Fibroblast of peridontal ligament (primary cell): Measurements from ENCODE around the gene ANKLE1.

Experiments
- DNase-seq: peaks from one replicate; pipeline ENCODE4 v3.0.0-alpha.2; 2010; ENCODE audit errors: extremely low read depth

ANKLE1 gene, protein sequence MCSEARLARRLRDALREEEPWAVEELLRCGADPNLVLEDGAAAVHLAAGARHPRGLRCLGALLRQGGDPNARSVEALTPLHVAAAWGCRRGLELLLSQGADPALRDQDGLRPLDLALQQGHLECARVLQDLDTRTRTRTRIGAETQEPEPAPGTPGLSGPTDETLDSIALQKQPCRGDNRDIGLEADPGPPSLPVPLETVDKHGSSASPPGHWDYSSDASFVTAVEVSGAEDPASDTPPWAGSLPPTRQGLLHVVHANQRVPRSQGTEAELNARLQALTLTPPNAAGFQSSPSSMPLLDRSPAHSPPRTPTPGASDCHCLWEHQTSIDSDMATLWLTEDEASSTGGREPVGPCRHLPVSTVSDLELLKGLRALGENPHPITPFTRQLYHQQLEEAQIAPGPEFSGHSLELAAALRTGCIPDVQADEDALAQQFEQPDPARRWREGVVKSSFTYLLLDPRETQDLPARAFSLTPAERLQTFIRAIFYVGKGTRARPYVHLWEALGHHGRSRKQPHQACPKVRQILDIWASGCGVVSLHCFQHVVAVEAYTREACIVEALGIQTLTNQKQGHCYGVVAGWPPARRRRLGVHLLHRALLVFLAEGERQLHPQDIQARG

DNA sequence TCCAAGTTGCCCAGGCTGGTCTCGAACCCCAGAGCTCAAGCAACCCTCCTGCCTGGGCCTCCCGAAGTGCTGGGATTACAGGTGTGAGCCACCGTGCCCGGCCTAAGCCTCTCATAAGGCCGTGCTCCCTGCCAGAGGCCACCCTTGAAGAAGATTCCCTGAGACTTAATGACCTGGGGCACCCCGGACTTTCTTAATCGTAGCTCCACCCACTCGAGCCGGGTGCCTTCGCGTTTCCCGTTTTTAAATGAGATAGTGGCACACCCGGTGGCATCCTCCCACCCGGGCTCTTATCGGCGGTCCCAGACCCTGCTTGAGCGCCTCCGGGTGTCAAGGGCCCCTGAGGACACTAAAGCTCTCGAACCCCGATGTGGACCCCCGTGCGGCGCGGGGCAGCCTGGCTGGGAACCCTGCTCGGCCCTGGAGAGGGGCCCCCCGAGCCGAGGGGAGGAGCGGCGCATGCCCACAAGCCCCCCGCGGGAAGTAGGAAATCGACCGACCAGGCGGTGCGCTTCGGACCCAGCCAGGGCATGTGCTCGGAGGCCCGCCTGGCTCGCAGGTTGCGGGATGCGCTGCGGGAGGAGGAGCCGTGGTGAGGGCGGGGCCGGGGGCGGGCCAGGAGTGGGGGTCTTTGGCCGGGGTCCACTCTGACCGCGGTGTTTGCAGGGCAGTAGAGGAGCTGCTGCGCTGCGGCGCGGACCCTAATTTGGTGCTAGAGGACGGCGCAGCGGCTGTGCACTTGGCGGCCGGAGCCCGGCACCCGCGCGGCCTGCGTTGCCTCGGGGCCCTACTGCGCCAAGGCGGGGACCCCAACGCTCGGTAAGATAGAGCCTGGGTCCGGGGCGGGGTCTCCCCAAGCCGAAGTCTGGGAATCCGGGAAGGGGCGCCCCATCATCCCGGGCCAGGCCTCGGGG, at the start of gene ANKLE1:
ANKLE1 (plus strand) TSS at position 511 of the 914 bp plus-strand sequence; CDS start at position 531, 20 bp downstream.
- no peak for DNase-seq

DNA sequence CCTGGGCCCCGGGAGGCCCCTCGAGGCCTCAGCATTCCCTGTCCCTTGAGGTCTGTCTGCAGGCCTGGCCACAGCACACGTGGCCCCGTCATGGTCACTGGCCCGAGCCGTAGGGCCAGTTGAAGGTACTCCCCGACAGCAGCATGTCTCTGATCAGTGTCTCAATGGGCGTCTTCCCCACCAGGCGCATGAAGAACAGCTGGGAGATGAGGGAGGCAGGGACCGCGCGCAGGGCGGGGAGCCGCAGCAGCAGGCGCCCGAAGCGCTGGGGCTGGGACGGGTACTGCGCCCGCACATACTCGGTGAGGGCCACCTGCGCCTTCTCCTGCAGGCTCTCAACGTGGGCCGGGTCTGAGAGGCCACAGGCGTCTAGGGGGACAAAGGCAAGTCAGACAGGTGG, 49.4 kb upstream of the ANKLE1 start:
- no peak for DNase-seq

DNA sequence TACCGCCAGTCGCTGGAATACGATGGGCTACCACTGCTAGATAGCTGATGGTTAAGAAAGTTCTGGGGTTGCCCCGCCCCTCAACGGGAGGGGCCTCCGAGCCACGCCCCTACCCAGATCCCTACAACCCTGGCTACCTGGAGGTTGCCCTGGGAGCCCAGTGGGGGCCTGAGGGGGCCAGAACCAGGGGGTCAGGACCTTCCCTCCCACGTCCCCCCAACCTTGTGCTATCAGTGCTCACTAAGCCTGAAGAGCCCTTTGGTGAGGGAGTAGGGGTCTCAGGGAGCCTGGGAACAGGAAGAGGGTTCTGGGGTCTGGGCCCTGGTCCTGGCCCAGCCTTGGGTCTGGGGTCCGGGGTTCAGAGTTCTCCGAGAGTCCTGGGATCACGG, 46.8 kb upstream of the ANKLE1 start:
- peak; percentile 29 for DNase-seq

DNA sequence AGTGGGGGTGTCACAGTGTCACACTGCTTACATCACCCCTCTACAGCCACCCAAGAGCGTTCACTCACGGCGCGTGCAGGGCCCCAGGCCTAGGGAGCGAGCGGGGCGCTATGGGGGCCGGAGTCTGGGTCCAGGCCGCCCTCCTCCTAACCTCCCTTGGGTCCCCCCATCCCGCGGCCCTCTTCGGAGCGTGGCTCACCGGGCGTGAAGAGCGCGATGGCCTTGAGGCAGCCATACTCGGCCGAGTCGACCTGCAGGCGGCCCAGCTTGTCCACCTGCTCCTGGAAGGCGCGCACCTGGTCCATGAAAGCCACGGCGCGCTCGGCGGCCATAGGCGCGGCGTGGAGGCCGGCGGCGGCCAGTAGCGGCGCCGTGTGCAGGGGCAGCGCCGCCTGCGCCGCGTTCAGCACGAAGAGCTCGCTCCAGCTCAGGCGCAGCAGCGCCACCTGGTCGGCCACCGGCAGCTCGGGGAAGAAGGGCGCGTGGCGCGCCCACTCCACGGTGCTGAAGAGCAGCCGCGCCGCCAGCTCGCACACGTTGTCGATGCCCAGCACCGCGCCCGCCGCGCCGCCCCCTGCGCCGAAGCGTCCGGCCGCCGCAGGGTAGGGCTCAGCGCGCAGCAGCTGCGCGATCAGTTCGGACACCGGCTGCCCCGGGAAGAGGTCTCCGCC, 46.3 kb upstream of the ANKLE1 start:
- DNase-seq: peak; percentile 58

DNA sequence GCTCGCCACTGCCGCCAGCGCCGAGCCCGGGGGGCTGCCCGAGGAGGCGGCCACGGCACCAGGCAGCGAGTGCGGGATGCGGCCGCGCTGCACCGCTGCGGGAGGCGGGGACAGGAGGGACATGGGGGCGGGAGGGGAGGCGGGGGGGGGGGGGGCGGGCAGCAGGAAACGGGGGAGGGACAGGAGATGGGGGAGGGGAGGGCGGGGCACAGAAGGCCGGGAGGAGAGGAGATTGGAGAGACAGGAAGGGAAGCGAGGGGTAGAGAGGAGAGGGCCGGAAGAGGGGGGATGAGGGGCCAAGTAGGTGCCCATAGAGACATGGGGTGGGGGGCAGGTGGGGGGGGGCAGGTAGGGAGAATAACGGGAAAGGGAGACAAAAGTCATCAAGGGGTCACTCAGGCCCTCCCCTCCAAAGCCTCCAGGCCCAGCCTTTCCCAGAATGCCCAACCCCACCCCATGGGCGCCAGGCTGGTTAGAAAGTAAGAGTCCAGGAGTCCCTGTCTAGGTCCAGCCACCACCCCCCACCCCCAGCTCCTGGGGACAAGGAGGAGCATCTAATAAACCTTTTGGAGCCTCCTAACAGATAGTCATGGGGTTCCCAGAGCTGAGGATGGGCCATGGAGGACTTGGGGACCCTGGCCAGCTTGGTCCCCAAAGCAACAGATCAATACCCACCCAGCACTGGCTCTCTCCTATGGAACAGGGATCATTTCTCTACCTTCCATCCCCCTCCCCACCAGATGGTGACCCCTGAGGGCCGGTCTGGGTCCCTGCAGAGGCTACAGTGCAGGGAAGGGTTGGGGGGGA, 45.5 kb upstream of the ANKLE1 start:
- DNase-seq: no peak

DNA sequence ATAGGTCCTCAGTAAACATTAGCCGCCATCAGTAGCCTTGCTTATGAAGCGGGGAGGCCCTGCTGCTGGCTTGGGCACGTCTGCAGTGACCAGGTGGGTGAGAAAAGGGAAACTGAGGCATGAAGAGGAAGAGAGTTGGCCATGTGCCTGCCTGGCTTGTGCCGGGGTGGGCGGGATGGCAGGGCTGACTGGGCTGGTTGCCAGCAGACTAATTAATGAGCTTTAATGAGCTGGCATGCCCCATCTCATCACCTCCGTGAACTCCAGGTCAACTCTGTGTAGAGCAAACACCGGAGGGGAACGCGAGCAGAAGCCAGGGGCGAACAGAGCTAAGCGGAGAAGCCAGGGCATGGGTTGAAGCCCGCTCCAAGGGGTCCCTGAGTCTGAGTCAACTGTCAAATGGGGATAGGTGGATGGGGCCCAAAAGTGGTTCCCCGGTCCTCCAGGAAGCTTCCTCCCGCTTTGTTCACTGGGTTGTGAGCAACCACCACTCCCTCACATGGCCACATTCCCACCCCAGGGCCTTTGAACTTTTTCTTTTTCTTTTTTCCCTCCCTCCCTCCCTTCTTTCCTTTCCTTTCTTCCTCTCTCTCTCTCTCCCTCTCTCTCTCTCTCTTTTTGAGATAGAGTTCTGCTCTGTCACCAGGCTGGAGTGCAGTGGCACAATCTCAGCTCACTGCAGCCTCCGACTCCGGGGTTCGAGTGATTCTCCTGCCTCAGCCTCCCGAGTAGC, 44.7 kb upstream of the ANKLE1 start:
- no peak for DNase-seq

DNA sequence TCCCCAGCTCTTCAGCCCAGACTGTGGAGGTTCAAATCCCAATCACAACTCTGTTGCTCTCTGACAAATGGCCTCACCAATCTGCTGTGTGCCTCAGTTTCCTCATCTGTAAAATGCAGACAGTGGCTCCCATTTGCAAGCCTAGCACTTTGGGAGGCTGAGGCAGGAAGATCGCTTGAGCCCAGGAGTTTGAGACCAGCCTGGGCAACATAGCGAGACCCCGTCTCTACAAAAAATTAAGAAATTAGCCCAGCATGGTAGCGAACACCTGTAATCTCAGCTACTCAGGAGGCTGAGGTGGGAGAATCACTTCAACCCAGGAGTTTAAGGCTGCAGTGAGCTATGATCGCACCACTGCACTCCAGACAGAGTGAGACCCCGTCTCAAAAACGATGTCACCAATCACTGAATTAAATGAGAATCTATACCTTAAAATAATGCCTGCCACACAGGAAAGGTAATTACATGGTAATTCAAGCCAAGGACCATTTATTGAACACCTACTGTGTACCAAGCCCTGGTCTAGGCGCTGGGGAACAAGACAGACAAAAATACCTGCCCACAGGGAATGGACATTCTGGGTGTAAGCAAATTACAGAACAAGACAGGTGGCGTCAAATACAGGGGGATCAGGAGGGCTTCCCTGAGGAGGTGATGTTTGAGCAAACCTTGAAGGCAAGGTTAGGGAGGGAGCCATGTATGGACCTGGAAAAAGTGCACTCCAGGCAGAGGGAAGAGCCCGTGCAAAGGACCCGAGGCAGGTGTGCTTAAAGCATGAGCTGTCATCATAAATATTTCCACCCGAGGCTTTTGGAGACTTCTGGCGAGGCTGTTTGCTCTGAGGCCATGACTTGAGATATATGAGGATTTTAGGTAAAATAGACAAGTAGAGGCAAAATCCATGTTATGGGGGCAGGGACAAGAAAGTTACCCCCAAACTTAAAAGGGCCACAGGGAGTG, 43.7 kb upstream of the ANKLE1 start:
- no peak for DNase-seq

DNA sequence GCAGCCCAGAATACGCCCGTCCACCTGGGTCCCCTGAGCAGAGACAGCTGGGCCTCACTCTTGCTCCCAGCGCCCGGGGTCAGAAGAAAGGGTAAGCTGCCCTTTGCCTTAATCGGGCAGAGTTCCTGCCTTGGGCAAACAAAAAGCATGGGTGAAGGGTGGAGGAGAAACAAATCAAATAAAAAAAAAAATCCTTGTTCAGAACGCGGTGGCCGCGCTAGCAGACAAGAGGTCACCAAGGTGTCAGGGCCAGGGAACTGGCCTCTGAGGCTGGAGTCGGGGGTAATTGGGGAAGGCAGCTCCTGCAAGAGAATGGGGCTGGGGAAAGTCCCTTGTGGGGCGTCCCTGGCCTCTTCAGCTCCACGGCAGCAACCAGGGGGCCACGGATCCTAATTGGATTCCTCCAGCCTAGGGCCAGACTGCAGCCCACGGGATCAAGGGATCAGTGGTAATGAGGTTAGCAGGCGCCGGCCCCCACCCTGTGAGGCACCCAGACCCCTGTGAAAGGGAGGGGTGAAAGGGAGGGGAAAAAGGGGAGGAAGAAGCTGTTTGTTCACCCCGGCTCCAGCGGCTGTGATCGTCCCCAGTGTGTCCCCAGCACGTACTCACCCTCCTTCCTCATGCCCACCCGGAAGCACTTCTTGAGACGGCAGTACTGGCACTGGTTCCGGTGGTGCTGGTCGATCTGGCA, 41.5 kb upstream of the ANKLE1 start:
- no peak for DNase-seq

DNA sequence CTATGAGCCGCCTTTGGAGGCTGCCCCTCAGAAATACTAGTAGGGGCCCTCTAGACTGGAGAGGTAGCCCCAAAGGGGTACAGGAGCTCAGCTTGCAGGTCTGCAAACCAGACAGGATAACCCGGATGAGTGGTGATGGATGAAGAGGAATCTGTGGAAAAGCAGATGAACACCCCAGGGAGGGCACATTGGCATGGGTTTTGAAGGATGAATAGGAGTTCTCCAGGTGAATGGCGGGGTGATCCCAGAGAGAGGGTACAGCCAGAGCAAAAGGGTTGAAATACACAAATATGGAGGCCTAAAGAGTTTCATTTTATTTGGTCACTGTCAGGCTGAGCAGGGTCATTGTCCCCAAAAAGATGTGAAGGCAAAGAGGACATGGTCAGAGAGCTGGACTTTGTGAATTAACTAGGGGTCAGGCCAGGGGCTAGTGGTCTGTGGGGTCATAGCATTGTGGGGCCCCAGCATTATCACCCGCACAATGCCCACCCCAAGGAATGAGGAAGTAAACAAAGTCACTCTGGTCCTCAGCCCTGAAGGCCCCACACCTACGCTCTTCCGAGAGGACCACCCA, 40.8 kb upstream of the ANKLE1 start:
- DNase-seq: no peak

DNA sequence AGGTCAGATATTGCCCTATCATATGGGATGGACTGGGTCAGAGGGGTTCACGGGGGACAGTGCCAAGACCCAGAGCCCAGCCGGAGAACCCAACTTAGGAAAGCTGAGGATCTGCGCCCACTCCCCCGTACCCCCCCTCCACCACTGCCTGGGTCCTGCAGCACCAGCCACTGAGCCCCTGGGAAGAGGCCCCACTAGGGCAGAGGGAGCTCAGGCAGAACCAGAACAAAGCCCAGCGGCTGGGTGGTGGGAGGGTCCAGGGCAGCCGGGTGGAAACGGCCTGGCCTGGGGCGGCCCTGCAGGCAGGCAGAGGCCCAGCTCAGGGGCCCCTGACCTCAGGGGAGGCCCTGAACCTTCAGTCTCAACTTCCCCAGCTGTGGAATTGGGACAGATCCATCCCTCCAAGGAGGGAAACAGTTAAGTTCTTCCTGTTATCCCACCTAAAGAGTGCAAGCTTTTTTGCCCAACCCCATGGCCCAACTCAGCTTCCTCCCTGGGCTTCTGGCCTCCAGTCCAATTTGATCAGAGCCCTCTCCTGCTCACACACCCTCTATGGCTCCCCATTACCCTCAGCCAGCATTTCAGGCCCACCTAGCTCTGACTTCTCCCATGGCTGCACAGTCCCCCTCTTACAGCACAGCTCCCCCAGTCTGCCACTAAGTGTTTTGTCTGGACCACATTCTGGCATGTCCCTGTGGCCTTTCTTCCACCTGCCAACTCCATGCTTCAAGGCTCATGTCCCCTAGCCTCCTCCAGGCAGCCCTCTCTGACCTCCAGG, 39.1 kb upstream of the ANKLE1 start:
- no peak for DNase-seq

DNA sequence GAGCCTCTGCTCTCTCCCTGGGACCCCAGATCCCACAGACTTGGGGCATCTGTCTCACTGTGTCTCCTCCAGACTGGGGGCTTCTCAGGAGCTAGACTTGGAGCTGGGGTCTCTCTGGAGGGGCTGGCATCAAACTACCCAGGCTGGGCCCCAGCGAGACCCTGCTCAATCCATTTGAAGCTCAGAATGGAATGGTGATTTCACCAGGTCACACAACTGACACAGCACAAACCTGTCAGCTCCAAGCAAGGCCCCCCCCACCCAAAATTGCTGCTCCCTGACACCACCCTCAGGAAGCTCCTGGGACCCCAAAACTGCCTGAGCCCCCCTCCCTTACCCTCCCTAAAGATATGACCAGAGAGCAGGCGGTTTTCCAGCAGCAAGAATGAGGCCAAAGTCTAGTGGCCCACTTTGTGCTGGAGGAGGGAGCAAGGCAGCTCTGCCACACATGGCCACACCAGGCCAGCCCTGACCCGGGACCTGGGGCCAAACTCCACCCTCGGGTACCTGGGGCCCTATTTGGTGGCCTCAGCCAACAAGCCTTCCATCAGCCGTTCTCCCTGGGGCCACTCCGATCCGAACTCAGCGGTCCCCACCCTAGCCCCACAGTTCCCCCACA, 38.4 kb upstream of the ANKLE1 start:
- no peak for DNase-seq

DNA sequence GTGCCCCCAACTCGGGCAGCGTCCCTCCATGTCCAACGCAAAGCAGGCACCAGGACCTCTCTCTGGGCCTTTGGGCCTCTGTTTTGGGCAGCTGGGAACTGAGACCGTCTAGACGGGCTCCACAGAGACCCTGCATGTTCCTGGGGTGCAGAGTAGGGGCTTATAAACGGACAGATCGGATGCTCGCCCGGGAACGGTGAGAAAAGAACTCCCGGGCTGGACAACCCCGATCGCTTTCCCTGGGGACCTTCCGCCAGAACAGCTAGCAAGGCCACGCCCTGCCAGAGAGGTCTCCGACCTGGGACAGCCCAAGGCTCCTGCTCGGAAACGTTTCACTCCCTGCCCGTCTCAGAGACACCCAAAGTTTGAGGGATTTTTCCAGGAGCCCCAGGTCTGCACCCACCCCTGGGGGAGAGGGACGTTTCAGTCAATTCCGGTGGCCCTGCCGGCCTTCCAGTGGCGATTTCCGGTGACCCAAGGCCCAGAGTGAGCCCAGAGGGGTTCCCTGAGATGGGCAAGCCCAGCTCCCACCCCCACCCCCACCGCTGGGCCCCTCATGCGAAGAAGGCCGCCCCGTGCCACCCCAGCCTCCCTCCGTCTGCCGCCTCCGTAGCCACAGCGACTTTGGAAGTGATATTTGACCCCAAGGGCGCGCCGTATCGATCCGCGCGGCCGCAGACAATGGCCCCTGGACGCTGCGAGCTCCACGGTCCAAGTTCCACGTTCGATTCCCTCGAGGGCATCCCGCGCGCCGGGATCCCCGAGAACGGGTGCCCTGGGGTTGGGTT, 37.7 kb upstream of the ANKLE1 start:
- DNase-seq: peak; percentile 46

DNA sequence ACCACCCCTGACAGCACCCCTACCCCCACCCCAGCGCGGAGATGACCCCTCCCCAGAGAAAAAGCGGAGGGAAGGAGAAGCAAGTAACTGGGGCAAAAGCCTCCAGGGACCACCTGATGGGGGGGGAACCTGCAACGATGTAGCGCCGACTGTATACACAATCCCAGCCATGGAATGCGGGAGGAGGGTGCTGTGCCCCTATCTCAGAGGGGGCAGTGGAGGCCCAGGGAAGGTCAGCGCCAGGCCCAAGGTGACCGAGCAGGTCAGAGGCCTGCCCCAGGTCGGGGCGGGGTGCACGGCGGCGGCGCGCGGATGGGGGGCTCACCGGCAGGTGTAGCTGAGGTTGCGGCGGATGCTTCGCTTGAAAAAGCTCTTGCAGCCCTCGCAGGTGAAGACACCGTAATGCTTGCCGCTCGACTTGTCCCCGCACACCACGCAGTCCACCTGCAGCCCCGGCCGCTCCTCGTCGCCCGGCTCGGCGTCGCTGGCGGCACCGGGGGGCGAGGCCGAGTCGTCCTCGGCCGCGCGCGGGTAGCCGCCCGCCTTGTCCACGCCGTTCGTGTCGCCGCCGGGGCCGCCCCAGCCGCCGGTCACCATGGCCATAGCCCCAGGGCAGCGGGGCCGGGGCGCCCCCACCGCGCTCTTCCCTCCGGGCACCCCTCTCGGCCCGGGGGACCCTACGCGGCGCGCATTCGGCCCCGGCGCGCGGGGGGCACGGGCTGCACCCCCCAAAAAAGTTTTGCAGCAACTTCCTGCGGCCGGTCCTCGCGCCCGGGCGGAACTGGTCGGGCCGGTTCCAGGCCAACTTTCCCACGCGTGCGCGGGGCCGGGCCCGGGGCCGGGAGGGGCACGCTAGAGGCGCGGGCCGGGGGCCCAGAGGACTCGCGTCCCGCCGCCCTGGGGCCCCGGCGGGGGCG, 36.8 kb upstream of the ANKLE1 start:
- no peak for DNase-seq

DNA sequence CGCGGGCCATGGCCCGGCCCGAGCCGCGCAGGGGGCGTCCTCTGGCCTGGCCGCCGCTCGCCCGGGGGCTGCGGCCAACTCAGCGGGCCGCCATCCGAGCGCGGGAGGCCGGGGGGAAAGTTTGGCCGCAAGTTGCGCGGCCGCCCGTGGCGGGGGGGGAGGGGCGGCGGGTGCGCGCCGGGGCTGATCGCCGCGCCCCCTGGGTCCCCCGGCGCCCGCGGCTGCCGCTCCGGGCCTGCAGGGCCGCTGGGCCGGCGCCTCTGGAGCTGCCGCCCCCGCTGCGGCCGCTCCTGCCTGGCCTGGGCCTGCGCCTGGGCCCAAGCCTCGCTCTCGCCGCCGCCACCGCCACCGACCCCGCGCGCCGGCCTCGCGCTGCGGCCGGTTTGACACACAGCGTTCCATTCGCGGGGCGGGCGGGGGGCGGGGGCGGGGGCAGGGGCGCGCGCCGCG, 36.1 kb upstream of the ANKLE1 start, which contains the start of gene NR2F6:
NR2F6 (minus strand) TSS at position 385 of the 450 bp plus-strand sequence. CDS start 699 bp downstream, outside the sequence.
- DNase-seq: no peak
